Thoracic aorta (tissue), 2 donors: ENCODE measurements around the gene CTTN. TPM values are rescaled to one million over a fixed set of nuclear protein-coding genes. Genes with fewer than 3 reads are reported as not detected.
"Not testable (repeated sequence)": the region's sequence is repeated elsewhere in the genome, so short reads cannot be mapped to it uniquely, and the experiment has no call there.

Experiments used
- ATAC-seq: fragments of 150-250 bp; one replicate; pipeline ENCODE4 v1.8.0; 2017; ENCODE audit warnings: low read depth; ENCODE audit not compliant: insufficient number of reproducible peaks, low FRiP score
- DNase-seq: peaks from one replicate; pipeline ENCODE4 v3.0.0-alpha.2; 2020; ENCODE audit warnings: low spot score
- H3K27ac ChIP-seq, 2 donors: fragments of 200-600 bp; sonication (generic); 1 replicate in 1 of 2; 2 replicates in 1 of 2; pipeline ENCODE4 v1.5.1; 2016; ENCODE audit warnings: mild to moderate bottlenecking in 2 of 2, moderate library complexity in 2 of 2
- H3K27me3 ChIP-seq: fragments of 200-600 bp; sonication (generic); replicated peaks from 2 replicates; pipeline ENCODE4 v1.6.0; 2016; ENCODE audit warnings: mild to moderate bottlenecking; ENCODE audit not compliant: insufficient read depth
- H3K36me3 ChIP-seq: fragments of 200-600 bp; sonication (generic); one replicate; pipeline ENCODE4 v1.5.1; 2016
- H3K4me1 ChIP-seq, 2 donors: fragments of 200-600 bp; sonication (generic); 1 replicate in 1 of 2; 2 replicates in 1 of 2; pipeline versions ENCODE4 v1.5.1 to v1.6.0; 2016; ENCODE audit warnings: low read depth in 2 of 2, mild to moderate bottlenecking in 1 of 2; ENCODE audit not compliant: control insufficient read depth in 1 of 2
- H3K4me3 ChIP-seq: fragments of 200-600 bp; sonication (generic); 2 replicates; pipeline ENCODE4 v1.5.1; 2016; ENCODE audit warnings: mild to moderate bottlenecking
- H3K9me3 ChIP-seq: fragments of 200-600 bp; sonication (generic); 2 replicates; pipeline ENCODE4 v1.5.1; 2016
- total RNA-seq, 2 donors: library from RNA; depleted of rRNA; stranded (reverse); fragments of >200 nt; gene quantifications; one replicate each; pipeline versions ENCODE4 v1.1.0 to v1.2.3, GENCODE V29; 2016
- TF ChIP-seq, protein P1 (sequence below): fragments of 200-600 bp; sonication (generic); IDR thresholded peaks from one replicate; pipeline ENCODE4 v1.5.1; 2019; ENCODE audit warnings: antibody characterized with exemption

CTTN gene
- total RNA-seq, 2 donors from 2014 or later = 415 to 578 TPM

DNA sequence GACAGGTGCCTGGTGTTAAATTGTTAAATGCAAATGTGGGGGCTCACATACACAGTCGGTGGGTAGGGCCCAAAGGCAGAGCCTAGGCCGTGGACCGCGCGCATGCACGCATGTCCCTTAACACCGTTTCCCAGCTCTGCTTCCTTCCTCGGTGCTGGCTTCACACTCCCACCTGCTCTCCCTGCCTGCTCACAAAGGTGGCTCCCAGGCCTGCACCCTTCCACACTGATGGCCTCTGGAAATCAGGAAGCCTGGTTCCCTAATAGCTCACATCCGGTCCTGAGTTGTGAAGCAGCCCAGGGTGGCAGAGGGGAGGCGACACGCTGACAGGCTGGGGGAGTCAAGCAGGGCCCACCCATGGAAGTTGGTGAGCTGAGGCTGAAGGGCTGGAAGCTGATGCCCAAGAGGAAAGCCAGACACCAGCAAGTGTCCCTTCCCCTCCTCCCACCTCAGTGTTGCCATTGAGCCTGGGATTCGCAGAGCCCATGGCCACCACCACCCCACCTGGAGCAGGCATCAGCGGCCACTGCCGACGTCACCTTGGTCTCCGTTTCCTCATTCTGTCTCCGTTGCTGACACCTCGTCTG is 13.7 kb upstream of the CTTN start:
- H3K36me3 ChIP-seq = no peaks in the 10 kb centered on the region
- ATAC-seq (no peak), DNase-seq (no peak)
- H3K27ac ChIP-seq = no peak overlapping the region
- no peaks in the 10 kb centered on the region for H3K9me3 ChIP-seq
- H3K4me3 ChIP-seq = no peak overlapping the region
- TF ChIP-seq, protein P1, sequence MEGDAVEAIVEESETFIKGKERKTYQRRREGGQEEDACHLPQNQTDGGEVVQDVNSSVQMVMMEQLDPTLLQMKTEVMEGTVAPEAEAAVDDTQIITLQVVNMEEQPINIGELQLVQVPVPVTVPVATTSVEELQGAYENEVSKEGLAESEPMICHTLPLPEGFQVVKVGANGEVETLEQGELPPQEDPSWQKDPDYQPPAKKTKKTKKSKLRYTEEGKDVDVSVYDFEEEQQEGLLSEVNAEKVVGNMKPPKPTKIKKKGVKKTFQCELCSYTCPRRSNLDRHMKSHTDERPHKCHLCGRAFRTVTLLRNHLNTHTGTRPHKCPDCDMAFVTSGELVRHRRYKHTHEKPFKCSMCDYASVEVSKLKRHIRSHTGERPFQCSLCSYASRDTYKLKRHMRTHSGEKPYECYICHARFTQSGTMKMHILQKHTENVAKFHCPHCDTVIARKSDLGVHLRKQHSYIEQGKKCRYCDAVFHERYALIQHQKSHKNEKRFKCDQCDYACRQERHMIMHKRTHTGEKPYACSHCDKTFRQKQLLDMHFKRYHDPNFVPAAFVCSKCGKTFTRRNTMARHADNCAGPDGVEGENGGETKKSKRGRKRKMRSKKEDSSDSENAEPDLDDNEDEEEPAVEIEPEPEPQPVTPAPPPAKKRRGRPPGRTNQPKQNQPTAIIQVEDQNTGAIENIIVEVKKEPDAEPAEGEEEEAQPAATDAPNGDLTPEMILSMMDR = no peak
- H3K4me1 ChIP-seq = peaks cover 0 to 7% of the 10 kb centered on the region in 2 donors
- H3K27me3 ChIP-seq = no peaks in the 10 kb centered on the region

DNA sequence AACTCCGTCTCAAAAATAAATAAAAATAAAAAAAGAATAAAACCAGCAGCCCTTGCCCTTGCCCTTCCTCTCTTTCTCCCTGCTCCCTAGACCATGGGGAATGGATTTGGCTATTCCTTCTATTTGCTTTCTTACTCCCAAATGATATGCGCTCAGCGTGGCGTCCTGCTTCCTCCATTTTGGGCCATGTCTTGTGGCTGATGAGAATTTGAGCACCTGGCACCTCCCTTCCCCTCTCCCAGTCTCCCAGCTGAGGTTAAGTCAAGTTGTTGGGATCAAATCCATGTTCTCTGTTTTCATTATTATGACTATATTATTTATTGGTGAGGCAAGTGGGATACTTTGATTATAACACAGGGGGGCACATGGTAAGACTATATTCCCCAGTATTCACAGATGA is 10.8 kb upstream of the CTTN start:
- Histone ChIP-seq H3K4me1 (peaks cover 0 to 3% of the 10 kb centered on the region in 2 donors), H3K27ac (no peak overlapping the region), H3K9me3 (no peaks in the 10 kb centered on the region), H3K36me3 (no peaks in the 10 kb centered on the region), H3K4me3 (no peak overlapping the region), H3K27me3 (no peaks in the 10 kb centered on the region)
- TF ChIP-seq, protein P1 = no peak
- ATAC-seq (no peak), DNase-seq (no peak)

DNA sequence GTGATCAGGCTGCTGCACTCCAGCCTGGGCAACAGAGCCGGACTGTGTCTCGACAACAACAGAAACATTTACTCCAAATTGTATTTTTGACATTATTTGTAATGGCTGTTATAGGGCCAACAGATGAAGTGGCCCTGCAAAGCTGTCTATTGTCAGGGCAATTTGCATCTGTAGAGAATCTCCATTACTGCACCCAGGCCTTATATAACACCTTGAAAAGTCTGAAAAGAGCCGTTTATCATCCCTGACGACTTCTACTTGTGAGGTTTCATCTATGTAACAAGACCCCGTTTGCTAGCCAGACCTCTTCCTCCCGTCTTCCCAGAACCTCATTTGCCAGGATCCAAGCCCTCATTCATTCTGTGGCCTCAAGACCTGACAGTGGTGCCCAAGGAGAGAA is 9.1 kb upstream of the CTTN start:
- no peaks in the 10 kb centered on the region for H3K4me1 ChIP-seq
- TF ChIP-seq, protein P1 = no peak
- H3K27ac ChIP-seq = no peak overlapping the region
- H3K36me3 ChIP-seq = no peaks in the 10 kb centered on the region
- DNase-seq (no peak), ATAC-seq (no peak)
- H3K27me3 ChIP-seq = no peaks in the 10 kb centered on the region
- H3K4me3 ChIP-seq = no peak overlapping the region
- no peaks in the 10 kb centered on the region for H3K9me3 ChIP-seq

DNA sequence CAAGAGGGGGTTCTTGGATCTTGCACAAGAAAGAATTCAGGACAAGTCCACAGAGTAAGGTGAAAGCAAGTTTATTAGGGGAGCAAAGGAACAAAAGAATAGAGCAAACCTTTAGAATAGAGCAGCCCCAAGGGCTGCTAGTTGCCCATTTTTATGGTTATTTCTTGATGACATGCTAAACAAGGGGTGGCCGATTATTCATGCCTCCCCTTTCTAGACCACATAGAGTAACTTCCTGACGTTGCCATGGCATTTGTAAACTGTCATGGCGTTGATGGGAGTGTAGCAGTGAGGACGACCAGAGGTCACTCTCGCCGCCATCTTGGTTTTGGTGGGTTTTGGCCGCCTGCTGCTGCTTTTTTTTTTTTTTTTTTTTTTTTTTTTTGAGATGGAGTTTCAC is 7.4 kb upstream of the CTTN start:
- ATAC-seq, H3K27ac ChIP-seq, H3K4me1 ChIP-seq, H3K27me3 ChIP-seq, DNase-seq, H3K4me3 ChIP-seq, H3K9me3 ChIP-seq, H3K36me3 ChIP-seq: not testable (repeated sequence)

DNA sequence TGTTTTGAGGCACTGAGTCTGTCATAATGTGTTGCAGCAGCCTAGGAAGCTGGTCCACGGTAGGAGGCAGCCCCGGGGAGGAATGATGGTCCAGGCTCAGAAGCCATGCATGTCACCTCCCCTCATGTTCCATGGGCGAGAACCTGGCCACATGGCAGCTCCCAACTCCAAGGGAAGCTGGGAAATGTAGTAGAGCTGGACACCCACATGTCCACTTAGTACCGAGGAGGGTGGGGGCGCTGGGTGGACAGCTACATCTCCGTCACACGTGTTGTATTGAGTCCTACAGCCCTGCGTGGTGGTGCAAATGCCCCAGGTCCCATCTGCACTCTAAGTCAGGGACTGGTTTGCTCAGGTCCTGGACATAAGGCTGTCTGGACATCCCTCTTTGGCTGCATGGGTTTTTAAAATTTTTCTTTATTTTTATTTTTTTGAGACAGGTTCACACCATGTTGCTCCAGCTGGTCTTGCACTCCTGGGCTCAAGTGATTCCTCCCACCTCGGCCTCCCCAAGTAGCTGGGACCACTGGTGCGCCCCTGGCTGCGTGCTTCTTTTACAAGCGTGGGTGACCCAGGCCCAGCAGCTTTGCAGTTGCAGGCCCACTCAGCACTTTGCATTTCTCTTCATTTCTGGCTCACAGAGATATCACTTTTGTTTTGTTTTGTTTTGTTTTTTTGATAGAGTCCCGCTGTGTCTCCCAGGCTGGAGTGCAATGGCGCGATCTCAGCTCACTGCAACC is 3.9 kb upstream of the CTTN start:
- Histone ChIP-seq H3K4me3 (no peak overlapping the region), H3K9me3 (no peaks in the 10 kb centered on the region), H3K4me1 (peaks cover 8 to 11% of the 10 kb centered on the region in 2 donors), H3K27ac (no peak overlapping the region), H3K36me3 (no peaks in the 10 kb centered on the region), H3K27me3 (no peaks in the 10 kb centered on the region)
- ATAC-seq (no peak), DNase-seq (no peak)
- TF ChIP-seq, protein P1 = no peak
